ENCODE measurements around the gene COL5A2.

Gene COL5A2

GRCh38 chr2:189095101-189095500 is 84.5 kb downstream of the COL5A2 start:
- no peak for DNase-seq

GRCh38 chr2:189092936-189093335 is 86.6 kb downstream of the COL5A2 start:
- no peak for DNase-seq

- no peak for DNase-seq
Observed at GRCh38 chr2:189091253-189091652, 88.3 kb downstream of the COL5A2 start.

GRCh38 chr2:189088591-189089205 is 90.9 kb downstream of the COL5A2 start:
- no peak for DNase-seq

GRCh38 chr2:189086710-189087109 is 92.9 kb downstream of the COL5A2 start:
- DNase-seq = no peak

GRCh38 chr2:189086250-189086649 is 93.3 kb downstream of the COL5A2 start:
- DNase-seq = no peak

- DNase-seq = no peak
Observed at GRCh38 chr2:189083606-189084005, 96.0 kb downstream of the COL5A2 start.

- no peak for DNase-seq
Observed at GRCh38 chr2:189083106-189083505, 96.5 kb downstream of the COL5A2 start.

- DNase-seq = no peak
Observed at GRCh38 chr2:189082376-189082975, 97.1 kb downstream of the COL5A2 start.

- DNase-seq = no peak
Observed at GRCh38 chr2:189076572-189076971, 103.0 kb downstream of the COL5A2 start.

GRCh38 chr2:189076120-189076519 is 103.4 kb downstream of the COL5A2 start:
- no peak for DNase-seq

- DNase-seq = no peak
Observed at GRCh38 chr2:189074506-189074905, 105.1 kb downstream of the COL5A2 start.

- DNase-seq = no peak
Observed at GRCh38 chr2:189072036-189072435, 107.5 kb downstream of the COL5A2 start.

- no peak for DNase-seq
Observed at GRCh38 chr2:189069855-189070619, 109.5 kb downstream of the COL5A2 start.

- no peak for DNase-seq
Observed at GRCh38 chr2:189066037-189066436, 113.5 kb downstream of the COL5A2 start.

- no peak for DNase-seq
Observed at GRCh38 chr2:189060096-189060642, 119.4 kb downstream of the COL5A2 start.

GRCh38 chr2:189057316-189057715 is 122.2 kb downstream of the COL5A2 start:
- no peak for DNase-seq

- no peak for DNase-seq
Observed at GRCh38 chr2:189056200-189057106, 123.1 kb downstream of the COL5A2 start.

GRCh38 chr2:189050165-189050712 is 129.3 kb downstream of the COL5A2 start:
- no peak for DNase-seq

- DNase-seq = no peak
Observed at GRCh38 chr2:189049709-189050164, 129.8 kb downstream of the COL5A2 start.

- no peak for DNase-seq
Observed at GRCh38 chr2:189048189-189048588, 131.4 kb downstream of the COL5A2 start.

GRCh38 chr2:189047171-189047888 is 132.2 kb downstream of the COL5A2 start:
- DNase-seq = no peak
